SU-DHL-6 (cell line): ENCODE results near the gene ID2.

Experiments used
- H2AFZ ChIP-seq: fragments of 200-600 bp; sonication (generic); 2 replicates; pipeline ENCODE4 v1.6.1; 2014; ENCODE audit warnings: low read depth, mild to moderate bottlenecking, moderate library complexity, mixed read lengths, antibody characterized with exemption, low read length; ENCODE audit not compliant: severe bottlenecking
- H3F3A ChIP-seq: fragments of 200-600 bp; shearing (Covaris generic); 2 replicates; pipeline ENCODE4 v1.6.0; 2016; ENCODE audit warnings: antibody characterized with exemption, mild to moderate bottlenecking; ENCODE audit not compliant: insufficient read depth
- H3K27ac ChIP-seq: fragments of 200-600 bp; sonication (generic); 2 replicates; pipeline ENCODE4 v1.5.1; 2016; ENCODE audit warnings: low read depth, mild to moderate bottlenecking, low read length, moderate library complexity, mixed read lengths
- H3K27me3 ChIP-seq: fragments of 200-600 bp; sonication (generic), shearing (Covaris generic); 2 replicates; pipeline ENCODE4 v1.6.0; 2014; ENCODE audit warnings: mild to moderate bottlenecking, low read length
- H3K36me3 ChIP-seq: fragments of 200-600 bp; sonication (generic); 2 replicates; pipeline ENCODE4 v1.6.1; 2014; ENCODE audit warnings: mild to moderate bottlenecking, low read length, mixed read lengths
- H3K4me2 ChIP-seq: fragments of 300-600, 200-600 bp; shearing (Covaris generic), sonication (generic); 2 replicates; pipeline ENCODE4 v1.6.0; 2014; ENCODE audit warnings: low read length, low read depth, mild to moderate bottlenecking; ENCODE audit not compliant: poor library complexity, severe bottlenecking
- H3K4me3 ChIP-seq: fragments of 200-600 bp; sonication (generic); 2 replicates; pipeline ENCODE4 v1.5.1; 2014; ENCODE audit warnings: antibody characterized with exemption, low read length, mild to moderate bottlenecking, mixed read lengths; ENCODE audit not compliant: insufficient read depth, poor library complexity, severe bottlenecking
- H3K79me2 ChIP-seq: fragments of 200-600 bp; sonication (generic); 2 replicates; pipeline ENCODE4 v1.6.1; 2014; ENCODE audit warnings: mild to moderate bottlenecking, low read length, moderate library complexity; ENCODE audit not compliant: insufficient read depth
- H3K9ac ChIP-seq: fragments of 200-600 bp; sonication (generic); 2 replicates; pipeline ENCODE4 v1.7.0; 2014; ENCODE audit warnings: mild to moderate bottlenecking, low read length
- H3K9me2 ChIP-seq: fragments of 200-600 bp; sonication (generic); replicated peaks from 2 replicates; pipeline ENCODE4 v1.6.1; 2014; ENCODE audit warnings: low read length; ENCODE audit not compliant: insufficient read depth
- H3K9me3 ChIP-seq: fragments of 200-600 bp; sonication (generic); 2 replicates; pipeline ENCODE4 v1.6.1; 2014; ENCODE audit warnings: low read length, mixed read lengths; ENCODE audit not compliant: insufficient read depth
- H4K20me1 ChIP-seq: fragments of 200-600 bp; sonication (generic); 2 replicates; pipeline ENCODE4 v1.6.1; 2014; ENCODE audit warnings: low read depth, mild to moderate bottlenecking, antibody characterized with exemption, low read length, moderate library complexity, mixed read lengths
- CTCF ChIP-seq: fragments of 200-600 bp; sonication (generic); IDR thresholded peaks from one replicate; pipeline ENCODE4 v1.5.1; 2017; ENCODE audit warnings: antibody characterized with exemption, mild to moderate bottlenecking, low read length, moderate library complexity; ENCODE audit not compliant: insufficient read depth, poor library complexity, severe bottlenecking
- EZH2phosphoT487 ChIP-seq: fragments of 200-600 bp; sonication (generic), shearing (Covaris generic); conservative IDR thresholded peaks from 2 replicates; pipeline ENCODE4 v1.6.1; 2018; ENCODE audit warnings: mild to moderate bottlenecking, antibody characterized with exemption, low read length, moderate library complexity, mixed read lengths

The ID2 gene

GRCh38 chr2:8652774-8653426 lies 29.0 kb upstream of the ID2 start:
- H2AFZ ChIP-seq: no peak overlapping the region
- no peak overlapping the region for H3K27ac ChIP-seq
- no peak overlapping the region for H3K4me2 ChIP-seq

GRCh38 chr2:8653485-8653884 lies 28.4 kb upstream of the ID2 start:
- no peak overlapping the region for H3K9ac ChIP-seq
- no peak overlapping the region for H2AFZ ChIP-seq
- no peak overlapping the region for H3K4me3 ChIP-seq
- no peaks in the 10 kb centered on the region for H3K27me3 ChIP-seq
- no peaks in the 10 kb centered on the region for H4K20me1 ChIP-seq
- no peaks in the 10 kb centered on the region for H3F3A ChIP-seq
- no peak overlapping the region for H3K4me2 ChIP-seq
- no peak overlapping the region for H3K27ac ChIP-seq
- H3K9me2 ChIP-seq: no peaks in the 10 kb centered on the region
- H3K36me3 ChIP-seq: no peaks in the 10 kb centered on the region
- no peaks in the 10 kb centered on the region for H3K9me3 ChIP-seq
- no peaks in the 10 kb centered on the region for H3K79me2 ChIP-seq
- no peak for TF ChIP-seq EZH2phosphoT487
- TF ChIP-seq CTCF: no peak

More at GRCh38 chr2:8652774-8653426, 29.0 kb upstream of the ID2 start:
- H3K9ac ChIP-seq: no peak overlapping the region
- H3K9me3 ChIP-seq: peaks cover 6% of the 10 kb centered on the region; the same call in 1 of the 2 replicates
- H3K9me2 ChIP-seq: no peaks in the 10 kb centered on the region
- no peaks in the 10 kb centered on the region for H3K79me2 ChIP-seq
- H3K36me3 ChIP-seq: no peaks in the 10 kb centered on the region
- no peaks in the 10 kb centered on the region for H3F3A ChIP-seq
- no peak for TF ChIP-seq CTCF
- TF ChIP-seq EZH2phosphoT487: no peak
- H4K20me1 ChIP-seq: no peaks in the 10 kb centered on the region
- H3K27me3 ChIP-seq: no peaks in the 10 kb centered on the region
- H3K4me3 ChIP-seq: no peak overlapping the region

- H3K79me2 ChIP-seq: no peaks in the 10 kb centered on the region
- no peaks in the 10 kb centered on the region for H3K36me3 ChIP-seq
- H3K9me3 ChIP-seq: no peaks in the 10 kb centered on the region
- no peak overlapping the region for H2AFZ ChIP-seq
- H3K4me2 ChIP-seq: no peak overlapping the region
- H4K20me1 ChIP-seq: no peaks in the 10 kb centered on the region
- no peak for TF ChIP-seq CTCF
- TF ChIP-seq EZH2phosphoT487: no peak
- H3K27me3 ChIP-seq: no peaks in the 10 kb centered on the region
- no peaks in the 10 kb centered on the region for H3K9me2 ChIP-seq
- H3K4me3 ChIP-seq: no peak overlapping the region
- no peak overlapping the region for H3K27ac ChIP-seq
- no peak overlapping the region for H3K9ac ChIP-seq
- H3F3A ChIP-seq: no peaks in the 10 kb centered on the region
These were observed 27.8 kb upstream of the ID2 start for GRCh38 chr2:8654041-8654440.
